22Rv1 (cell line): ENCODE measurements around the gene SLC35G3.

Experiments
- H3K27ac ChIP-seq: fragments of 450-650 bp; 2 replicates; pipeline ENCODE4 v1.5.1; 2017
- ZFX ChIP-seq: fragments of 450-650 bp; IDR thresholded peaks from 2 replicates; pipeline ENCODE4 v1.6.1; 2017; ENCODE audit warnings: antibody characterized with exemption, borderline replicate concordance
- TF ChIP-seq, protein P1 (sequence below): fragments of 450-650 bp; IDR thresholded peaks from 2 replicates; pipeline ENCODE4 v1.5.1; 2017; ENCODE audit warnings: mild to moderate bottlenecking

The SLC35G3 gene

DNA sequence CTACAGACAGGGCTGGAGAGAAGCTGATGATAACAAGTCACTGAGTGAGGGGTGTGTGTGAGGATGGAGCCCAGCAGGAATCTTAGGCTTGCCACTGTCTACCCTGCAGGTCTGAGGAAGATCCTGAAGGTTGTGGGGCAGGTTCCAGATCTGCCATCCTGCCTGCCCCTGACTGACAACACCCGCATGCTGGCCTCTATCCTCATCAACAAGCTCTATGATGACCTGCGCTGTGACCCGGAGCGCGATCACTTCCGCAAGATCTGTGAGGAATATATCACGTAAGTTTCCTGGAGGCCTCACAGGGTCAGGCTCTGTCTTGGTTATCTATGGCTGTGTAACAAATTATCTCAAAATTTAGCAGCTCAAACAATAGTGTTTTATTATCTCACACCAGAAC lies 30.3 kb downstream of the SLC35G3 start:
- TF ChIP-seq ZFX, result no peak
- TF ChIP-seq, protein P1, sequence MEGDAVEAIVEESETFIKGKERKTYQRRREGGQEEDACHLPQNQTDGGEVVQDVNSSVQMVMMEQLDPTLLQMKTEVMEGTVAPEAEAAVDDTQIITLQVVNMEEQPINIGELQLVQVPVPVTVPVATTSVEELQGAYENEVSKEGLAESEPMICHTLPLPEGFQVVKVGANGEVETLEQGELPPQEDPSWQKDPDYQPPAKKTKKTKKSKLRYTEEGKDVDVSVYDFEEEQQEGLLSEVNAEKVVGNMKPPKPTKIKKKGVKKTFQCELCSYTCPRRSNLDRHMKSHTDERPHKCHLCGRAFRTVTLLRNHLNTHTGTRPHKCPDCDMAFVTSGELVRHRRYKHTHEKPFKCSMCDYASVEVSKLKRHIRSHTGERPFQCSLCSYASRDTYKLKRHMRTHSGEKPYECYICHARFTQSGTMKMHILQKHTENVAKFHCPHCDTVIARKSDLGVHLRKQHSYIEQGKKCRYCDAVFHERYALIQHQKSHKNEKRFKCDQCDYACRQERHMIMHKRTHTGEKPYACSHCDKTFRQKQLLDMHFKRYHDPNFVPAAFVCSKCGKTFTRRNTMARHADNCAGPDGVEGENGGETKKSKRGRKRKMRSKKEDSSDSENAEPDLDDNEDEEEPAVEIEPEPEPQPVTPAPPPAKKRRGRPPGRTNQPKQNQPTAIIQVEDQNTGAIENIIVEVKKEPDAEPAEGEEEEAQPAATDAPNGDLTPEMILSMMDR, result no peak
- H3K27ac ChIP-seq, result no peak overlapping the region

DNA sequence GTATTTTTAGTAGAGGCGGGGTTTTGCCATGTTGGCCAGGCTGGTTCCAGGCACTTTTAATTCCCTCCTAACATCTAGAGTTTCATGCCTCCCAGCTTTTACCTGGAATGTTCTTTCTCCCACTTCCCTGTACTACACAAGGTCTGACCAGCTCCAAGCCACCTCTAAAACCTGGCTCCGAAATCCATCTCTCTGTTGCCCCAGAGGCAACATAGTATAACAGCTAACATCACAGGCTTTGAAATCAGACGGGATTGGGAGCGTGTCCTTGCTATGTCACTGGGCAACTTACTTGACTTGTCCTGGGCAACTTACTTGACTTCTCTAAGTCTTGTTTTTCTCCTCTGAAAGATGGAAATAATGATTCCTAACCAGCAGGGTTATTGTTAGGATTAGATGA lies 31.4 kb downstream of the SLC35G3 start:
- TF ChIP-seq, protein P1, result no peak
- TF ChIP-seq ZFX, result no peak
- H3K27ac ChIP-seq, result no peak overlapping the region

DNA sequence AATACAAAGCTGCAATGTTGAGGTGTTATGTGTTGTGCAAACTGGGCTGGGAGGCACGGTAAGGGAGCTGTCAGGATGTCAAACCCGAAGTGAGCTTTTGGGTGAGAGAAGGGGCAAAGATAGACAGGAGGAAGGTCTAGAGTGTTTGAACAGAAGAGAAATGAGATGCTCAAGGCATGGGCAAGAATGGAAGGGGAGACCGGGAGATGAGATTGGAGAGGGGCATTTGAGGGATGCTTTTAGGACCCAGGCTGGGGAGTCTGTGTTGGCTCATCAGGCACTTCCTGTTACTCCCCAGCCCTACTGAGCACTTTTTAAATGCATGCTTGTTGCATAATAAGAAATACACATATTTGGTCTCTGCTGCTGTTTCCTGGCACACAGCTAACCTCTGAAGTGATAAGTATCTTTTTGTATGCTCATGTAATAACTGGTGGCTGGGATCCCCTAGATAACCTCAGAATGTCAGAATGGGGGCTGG lies 32.9 kb downstream of the SLC35G3 start:
- TF ChIP-seq, protein P1, result no peak
- TF ChIP-seq ZFX, result no peak
- no peak overlapping the region for H3K27ac ChIP-seq

DNA sequence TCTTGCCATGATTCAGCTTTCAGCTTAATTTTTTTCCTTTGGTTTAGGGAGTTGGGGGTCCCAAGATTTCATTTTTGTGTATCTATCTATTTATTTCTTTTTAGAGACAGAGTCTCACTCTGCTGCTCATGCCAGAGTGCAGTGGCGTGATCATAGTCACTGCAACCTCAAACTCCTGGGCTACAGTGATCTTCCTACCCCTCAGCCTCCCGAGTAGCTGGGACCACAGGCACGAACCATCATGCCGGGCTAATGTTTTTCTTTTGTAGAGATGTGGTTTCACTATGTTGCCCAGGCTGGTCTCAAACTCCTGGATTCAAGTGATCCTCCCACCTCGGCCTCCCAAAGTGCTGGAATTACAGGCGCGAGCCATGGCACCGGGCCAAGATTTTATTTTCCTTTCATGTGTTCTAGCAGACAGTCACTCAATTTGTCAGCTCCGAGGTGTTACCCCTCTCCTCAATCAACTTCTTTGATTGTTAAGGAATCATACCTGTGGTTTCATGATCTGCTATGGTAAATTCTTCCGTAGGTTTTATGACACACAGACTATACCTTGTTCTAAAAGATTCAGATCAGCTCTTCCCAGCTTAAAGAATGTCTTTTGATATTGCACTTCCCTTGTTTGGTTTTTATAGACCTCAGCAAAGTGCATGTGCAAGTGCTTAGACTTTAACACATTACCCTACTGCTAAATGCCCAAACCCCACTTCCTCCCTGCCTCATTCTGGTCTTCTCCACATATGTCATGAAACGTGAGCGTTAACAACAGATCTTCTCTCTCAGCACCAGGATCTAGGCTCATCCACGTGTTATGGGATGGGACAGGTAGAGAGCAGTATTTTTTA lies 33.6 kb downstream of the SLC35G3 start:
- TF ChIP-seq, protein P1, result no peak
- no peak for TF ChIP-seq ZFX
- H3K27ac ChIP-seq, result no peak overlapping the region

DNA sequence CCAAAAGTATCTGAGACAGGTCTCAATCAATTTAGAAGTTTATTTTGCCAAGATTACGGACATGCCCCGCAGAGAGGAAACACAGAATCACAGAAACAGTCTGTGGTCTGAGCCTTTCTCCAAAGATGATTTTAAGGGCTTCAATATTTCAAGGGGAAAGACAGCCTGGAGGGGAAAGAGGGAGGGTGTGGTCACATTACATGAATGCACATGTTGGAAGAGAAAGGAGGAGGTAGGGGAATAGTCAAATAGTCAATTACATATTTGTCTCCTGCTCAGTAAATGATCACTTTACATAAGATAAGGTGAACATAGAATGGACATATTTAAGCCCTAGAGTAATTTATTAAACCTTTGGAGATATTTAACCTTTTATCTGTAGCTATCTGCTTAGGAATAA lies 34.3 kb downstream of the SLC35G3 start:
- TF ChIP-seq, protein P1, result no peak
- TF ChIP-seq ZFX, result no peak
- H3K27ac ChIP-seq, result no peak overlapping the region

DNA sequence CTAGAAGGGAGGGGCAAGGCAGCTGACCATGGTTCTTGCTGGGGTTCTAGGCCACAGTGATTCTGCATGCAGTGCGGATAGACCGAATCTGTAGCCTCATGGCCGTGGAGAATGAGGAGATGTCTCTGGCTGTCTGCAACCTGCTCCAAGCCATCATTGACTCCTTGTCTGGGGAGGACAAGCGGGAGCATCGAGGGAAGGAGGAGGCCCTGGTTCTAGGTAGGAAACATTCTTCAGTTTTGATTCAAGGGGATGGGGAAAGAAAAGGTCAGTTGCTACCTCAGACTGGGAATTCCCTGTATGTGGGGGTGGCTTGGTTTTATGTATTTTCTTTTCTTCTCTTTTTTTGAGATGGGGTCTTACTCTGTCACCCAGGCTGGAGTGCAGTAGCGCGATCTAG lies 38.9 kb downstream of the SLC35G3 start:
- TF ChIP-seq ZFX, result no peak
- H3K27ac ChIP-seq, result no peak overlapping the region

DNA sequence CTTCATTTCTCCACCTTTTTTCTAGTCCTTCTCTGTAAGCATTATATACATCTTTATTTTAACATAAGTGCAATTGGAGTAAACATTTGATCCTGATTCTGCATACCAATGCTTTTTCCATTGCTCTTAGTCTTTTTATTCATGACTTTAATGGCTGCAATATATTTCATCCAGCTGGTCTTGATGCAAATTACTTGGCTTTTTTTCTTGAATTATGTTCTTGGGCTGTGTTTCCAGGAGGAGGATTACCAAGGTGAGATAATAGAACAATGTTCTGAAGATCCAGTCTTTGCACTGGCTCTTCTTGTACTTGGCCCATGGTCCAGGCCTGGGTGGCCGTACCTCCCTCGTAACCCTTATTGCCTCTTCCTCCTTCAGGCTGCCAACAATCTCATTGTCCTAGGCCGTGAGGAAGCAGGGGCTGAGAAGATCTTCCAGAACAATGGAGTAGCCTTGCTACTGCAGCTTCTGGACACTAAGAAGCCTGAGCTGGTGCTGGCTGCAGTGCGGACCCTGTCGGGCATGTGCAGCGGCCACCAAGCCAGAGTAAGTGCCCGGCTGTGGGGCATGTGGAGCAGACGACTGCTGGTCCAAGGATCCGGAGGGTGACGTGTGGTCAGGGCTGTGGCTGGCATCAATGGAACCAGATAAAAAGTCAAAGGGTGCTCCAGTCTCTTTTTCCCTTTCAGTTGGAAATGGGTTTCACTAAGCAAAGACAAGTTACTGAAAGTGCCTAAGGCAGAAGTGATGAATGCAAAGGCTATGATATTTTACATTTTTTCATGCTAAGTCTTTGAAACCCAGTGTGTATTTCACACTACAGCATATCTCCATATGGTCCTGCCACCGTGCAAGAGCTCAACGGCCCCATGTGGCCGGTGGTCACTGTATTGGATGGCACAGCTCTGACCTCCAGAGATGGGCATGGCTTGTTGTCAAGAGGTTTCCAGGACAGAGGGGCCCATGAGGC lies 39.7 kb downstream of the SLC35G3 start:
- TF ChIP-seq ZFX, result no peak
- TF ChIP-seq, protein P1, result no peak

More for the DNA sequence above, 39.7 kb downstream of the SLC35G3 start:
- no peak overlapping the region for H3K27ac ChIP-seq
